SK-N-SH (cell line): ENCODE results near the gene GSTM3. TPM values are rescaled to one million over a fixed set of nuclear protein-coding genes. Genes with fewer than 3 reads are reported as not detected.

Experiments used
- CTCF ChIA-PET: fragments of 300-600, 350-600 bp; formaldehyde crosslinking; extraction: SDS; loops from one replicate; lab custom pipeline; 2021; lab: Yijun Ruan, JAX
- POLR2A ChIA-PET: fragments of 350-600 bp; sonication (Branson Sonifier 250); formaldehyde crosslinking; extraction: SDS; loops from one replicate; lab custom pipeline; 2020; ENCODE audit warnings: antibody characterized with exemption, inconsistent platforms; lab: Yijun Ruan, JAX
- DNase-seq: peaks from one replicate; pipeline ENCODE4 v3.0.0; 2012
- H2AFZ ChIP-seq: fragments of 200-600 bp; sonication (generic); 2 replicates; pipeline ENCODE4 v1.8.1; 2016; ENCODE audit warnings: antibody characterized with exemption, mild to moderate bottlenecking, low read depth
- H3F3A ChIP-seq: fragments of 200-600 bp; sonication (generic); replicated peaks from 2 replicates; pipeline ENCODE3; 2016; ENCODE audit warnings: antibody characterized with exemption, mild to moderate bottlenecking; ENCODE audit not compliant: insufficient read depth
- H3K27ac ChIP-seq, 2 experiments: fragments of 200-500 bp in 1 of 2; fragments of 200-600 bp in 1 of 2; sonication (Bioruptor generic) in 1 of 2; sonication (generic), shearing (Covaris generic) in 1 of 2; 2 replicates each; pipeline versions ENCODE4 v1.5.1 to v1.6.1; 2014 to 2016; ENCODE audit warnings: low read depth in 2 of 2, inconsistent platforms in 1 of 2, low read length in 1 of 2, mild to moderate bottlenecking in 1 of 2, mixed read lengths in 1 of 2
- H3K27me3 ChIP-seq: fragments of 200-600 bp; sonication (generic), shearing (Covaris generic); 2 replicates; pipeline ENCODE4 v1.6.1; 2016; ENCODE audit warnings: mixed run types; ENCODE audit not compliant: insufficient read depth
- H3K36me3 ChIP-seq, 2 experiments: fragments of 200-500 bp in 1 of 2; fragments of 200-600 bp in 1 of 2; sonication (Bioruptor generic) in 1 of 2; sonication (generic) in 1 of 2; replicated peaks in 1 of 2; 2 replicates each; pipeline versions ENCODE3 to v1.5.1; 2014 to 2016; ENCODE audit warnings: low read length in 1 of 2, mild to moderate bottlenecking in 1 of 2; ENCODE audit not compliant: insufficient read depth in 2 of 2, control insufficient read depth in 1 of 2
- H3K4me1 ChIP-seq, 2 experiments: fragments of 200-500 bp in 1 of 2; fragments of 200-600 bp in 1 of 2; sonication (Bioruptor generic) in 1 of 2; sonication (generic), shearing (Covaris generic) in 1 of 2; 2 replicates each; pipeline versions ENCODE4 v1.5.1 to v1.6.1; 2014 to 2016; ENCODE audit warnings: low read depth in 1 of 2, low read length in 1 of 2, mixed run types in 1 of 2; ENCODE audit not compliant: insufficient read depth in 2 of 2, control insufficient read depth in 1 of 2
- H3K4me2 ChIP-seq: fragments of 200-600 bp; sonication (generic), shearing (Covaris generic); 2 replicates; pipeline ENCODE4 v1.6.1; 2017; ENCODE audit warnings: mixed run types
- H3K4me3 ChIP-seq, 2 experiments: fragments of 200-500 bp in 1 of 2; fragments of 200-600 bp in 1 of 2; sonication (Bioruptor generic) in 1 of 2; sonication (generic), shearing (Covaris generic) in 1 of 2; 2 replicates each; pipeline versions ENCODE4 v1.5.1 to v1.8.1; 2014 to 2016; ENCODE audit warnings: low read depth in 2 of 2, inconsistent platforms in 1 of 2, low read length in 1 of 2, mild to moderate bottlenecking in 1 of 2, mixed read lengths in 1 of 2, moderate library complexity in 1 of 2
- H3K79me2 ChIP-seq: fragments of 200-600 bp; sonication (generic); 2 replicates; pipeline ENCODE4 v1.8.1; 2017; ENCODE audit warnings: mild to moderate bottlenecking; ENCODE audit not compliant: insufficient read depth
- H3K9ac ChIP-seq: fragments of 200-600 bp; sonication (generic); 2 replicates; pipeline ENCODE4 v1.6.1; 2017; ENCODE audit warnings: mixed run types
- H3K9me2 ChIP-seq: fragments of 200-600 bp; sonication (generic); 2 replicates; pipeline ENCODE4 v1.6.1; 2017; ENCODE audit warnings: mixed run types
- H3K9me3 ChIP-seq: fragments of 200-600 bp; sonication (generic); 2 replicates; pipeline ENCODE4 v1.6.1; 2017; ENCODE audit warnings: mixed run types, mild to moderate bottlenecking, moderate library complexity
- H4K20me1 ChIP-seq: fragments of 200-600 bp; sonication (generic); 2 replicates; pipeline ENCODE4 v1.6.1; 2017; ENCODE audit warnings: mild to moderate bottlenecking, mixed run types; ENCODE audit not compliant: insufficient read depth
- CHD2 ChIP-seq: fragments of 150-350 bp; IDR thresholded peaks from 2 replicates; pipeline ENCODE4 v1.6.1; 2018; ENCODE audit warnings: low read length; ENCODE audit not compliant: partially characterized antibody
- EZH2phosphoT487 ChIP-seq: fragments of 200-600 bp; sonication (generic); IDR thresholded peaks from 2 replicates; pipeline ENCODE4 v1.6.1; 2017; ENCODE audit warnings: low read depth, mixed run types, mild to moderate bottlenecking, antibody characterized with exemption, moderate library complexity, borderline replicate concordance
- FOSL2 ChIP-seq: IDR thresholded peaks from 2 replicates; pipeline ENCODE4 v1.4.0; 2012; ENCODE audit warnings: low read depth, mild to moderate bottlenecking, moderate library complexity, borderline replicate concordance
- FOXJ3 ChIP-seq: sonication (generic); formaldehyde crosslinking; IDR thresholded peaks from 2 replicates; pipeline ENCODE4 v1.5.1; 2020; ENCODE audit warnings: mild to moderate bottlenecking, missing genetic modification reagents
- GABPA ChIP-seq: IDR thresholded peaks from 2 replicates; pipeline ENCODE4 v1.4.0; 2012; ENCODE audit warnings: low read depth, mild to moderate bottlenecking
- GATA2 ChIP-seq: sonication (generic); formaldehyde crosslinking; IDR thresholded peaks from 2 replicates; pipeline ENCODE4 v1.5.0; 2020; ENCODE audit warnings: mild to moderate bottlenecking, missing genetic modification reagents
- JUND ChIP-seq: IDR thresholded peaks from 2 replicates; pipeline ENCODE4 v1.4.0; 2012
- MEF2A ChIP-seq: IDR thresholded peaks from 2 replicates; pipeline ENCODE4 v1.4.0; 2012; ENCODE audit warnings: low read depth, borderline replicate concordance
- MXI1 ChIP-seq: IDR thresholded peaks from 2 replicates; pipeline ENCODE4 v1.6.1; 2012; ENCODE audit warnings: mild to moderate bottlenecking, low read depth, low read length, improper control_type of control experiment
- POLR2AphosphoS5 ChIP-seq: IDR thresholded peaks from 2 replicates; pipeline ENCODE4 v1.6.1; 2012; ENCODE audit warnings: low read depth, low read length
- RAD21 ChIP-seq: IDR thresholded peaks from 2 replicates; pipeline ENCODE4 v1.6.1; 2012; ENCODE audit warnings: mild to moderate bottlenecking, low read length
- RCOR1 ChIP-seq: fragments of 150-350 bp; IDR thresholded peaks from 2 replicates; pipeline ENCODE4 v1.6.1; 2017; ENCODE audit warnings: antibody characterized with exemption, low read length
- RFX5 ChIP-seq: IDR thresholded peaks from 2 replicates; pipeline ENCODE4 v1.6.1; 2012; ENCODE audit warnings: mild to moderate bottlenecking, improper control_type of control experiment, low read length
- RXRA ChIP-seq: IDR thresholded peaks from 2 replicates; pipeline ENCODE4 v1.4.0; 2012; ENCODE audit warnings: low read depth, mild to moderate bottlenecking, borderline replicate concordance
- SIN3A ChIP-seq: IDR thresholded peaks from 2 replicates; pipeline ENCODE4 v1.6.1; 2012; ENCODE audit warnings: low read depth, mild to moderate bottlenecking, low read length, moderate library complexity, borderline replicate concordance
- SMC3 ChIP-seq: IDR thresholded peaks from 2 replicates; pipeline ENCODE4 v1.6.1; 2012; ENCODE audit warnings: low read depth, low read length, improper control_type of control experiment
- TCF12 ChIP-seq: IDR thresholded peaks from 2 replicates; pipeline ENCODE4 v1.4.0; 2012
- TEAD4 ChIP-seq: IDR thresholded peaks from 2 replicates; pipeline ENCODE4 v1.4.0; 2012; ENCODE audit warnings: mild to moderate bottlenecking, borderline replicate concordance; ENCODE audit not compliant: insufficient read depth
- WGBS: methylation state at CpG from one replicate; pipeline ENCODE4 v1.1.6; 2017; ENCODE audit warnings: low lambda C conversion rate; 5-methylcytosine and 5-hydroxymethylcytosine counted together
- polyA plus RNA-seq, 3 experiments: library from polyadenylated mRNA; depleted of rRNA; stranded (reverse); fragments of >200 nt; gene quantifications; 2 replicates each; pipeline ENCODE4 v1.2.3, GENCODE V29; 2012
- TF ChIP-seq, protein P1 (sequence below): IDR thresholded peaks from 2 replicates; pipeline ENCODE4 v1.4.0; 2012; ENCODE audit warnings: low read depth
- TF ChIP-seq, protein P2 (sequence below): IDR thresholded peaks from 2 replicates; pipeline ENCODE4 v1.6.1; 2012; ENCODE audit warnings: mild to moderate bottlenecking, low read depth, low read length, moderate library complexity
- TF ChIP-seq, protein P3 (sequence below): IDR thresholded peaks from 2 replicates; pipeline ENCODE4 v1.4.0; 2012; ENCODE audit warnings: low read depth, borderline replicate concordance
- TF ChIP-seq, protein P4 (sequence below): IDR thresholded peaks from 2 replicates; pipeline ENCODE4 v1.4.0; 2012; ENCODE audit warnings: low read depth, borderline replicate concordance
- TF ChIP-seq, protein P5 (sequence below): IDR thresholded peaks from 2 replicates; pipeline ENCODE4; 2012

Gene GSTM3
- polyA plus RNA-seq, 1 of the 3 experiments (the other 2 are of a cell fraction), result 86.6 TPM

DNA sequence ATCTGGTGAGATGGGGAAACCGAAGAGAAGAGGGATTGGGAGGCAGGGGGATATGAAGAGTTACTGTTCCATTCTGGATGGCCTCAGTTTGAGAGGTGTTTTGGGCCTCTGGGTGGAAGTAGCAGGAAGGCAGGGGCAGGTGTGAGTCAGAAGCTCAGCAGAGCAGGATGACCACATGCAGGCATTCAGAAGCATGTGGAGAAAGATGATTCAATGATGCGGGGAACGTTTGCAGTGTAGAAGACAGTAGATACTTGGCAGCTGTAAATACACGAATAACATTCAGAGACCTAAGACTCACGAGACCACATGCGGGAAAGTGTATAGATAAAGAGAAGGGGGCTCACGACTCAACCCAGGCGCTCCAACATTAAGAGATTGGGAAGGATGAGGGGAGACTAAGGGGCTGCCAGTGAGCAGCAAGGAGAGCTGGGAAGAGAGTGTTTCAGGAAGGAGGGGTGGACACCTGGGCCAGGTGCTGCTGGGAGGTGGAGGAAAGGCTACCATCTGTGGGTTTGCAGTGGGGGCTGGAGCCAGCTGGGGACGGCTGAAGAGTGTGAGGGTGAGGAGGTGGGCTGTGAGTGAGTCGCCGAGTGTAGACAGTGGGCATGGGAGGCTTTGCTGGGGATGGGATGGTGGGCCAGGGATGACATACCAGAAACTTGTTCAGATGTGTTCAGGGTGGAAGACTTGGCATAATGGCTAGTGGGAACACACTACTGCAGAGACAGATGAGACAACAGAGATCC is 28.7 kb upstream of the GSTM3 start:
- TF ChIP-seq, protein P1, sequence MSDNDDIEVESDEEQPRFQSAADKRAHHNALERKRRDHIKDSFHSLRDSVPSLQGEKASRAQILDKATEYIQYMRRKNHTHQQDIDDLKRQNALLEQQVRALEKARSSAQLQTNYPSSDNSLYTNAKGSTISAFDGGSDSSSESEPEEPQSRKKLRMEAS, result peak; percentile 81
- TF ChIP-seq SMC3, result no peak
- TF ChIP-seq, protein P2, sequence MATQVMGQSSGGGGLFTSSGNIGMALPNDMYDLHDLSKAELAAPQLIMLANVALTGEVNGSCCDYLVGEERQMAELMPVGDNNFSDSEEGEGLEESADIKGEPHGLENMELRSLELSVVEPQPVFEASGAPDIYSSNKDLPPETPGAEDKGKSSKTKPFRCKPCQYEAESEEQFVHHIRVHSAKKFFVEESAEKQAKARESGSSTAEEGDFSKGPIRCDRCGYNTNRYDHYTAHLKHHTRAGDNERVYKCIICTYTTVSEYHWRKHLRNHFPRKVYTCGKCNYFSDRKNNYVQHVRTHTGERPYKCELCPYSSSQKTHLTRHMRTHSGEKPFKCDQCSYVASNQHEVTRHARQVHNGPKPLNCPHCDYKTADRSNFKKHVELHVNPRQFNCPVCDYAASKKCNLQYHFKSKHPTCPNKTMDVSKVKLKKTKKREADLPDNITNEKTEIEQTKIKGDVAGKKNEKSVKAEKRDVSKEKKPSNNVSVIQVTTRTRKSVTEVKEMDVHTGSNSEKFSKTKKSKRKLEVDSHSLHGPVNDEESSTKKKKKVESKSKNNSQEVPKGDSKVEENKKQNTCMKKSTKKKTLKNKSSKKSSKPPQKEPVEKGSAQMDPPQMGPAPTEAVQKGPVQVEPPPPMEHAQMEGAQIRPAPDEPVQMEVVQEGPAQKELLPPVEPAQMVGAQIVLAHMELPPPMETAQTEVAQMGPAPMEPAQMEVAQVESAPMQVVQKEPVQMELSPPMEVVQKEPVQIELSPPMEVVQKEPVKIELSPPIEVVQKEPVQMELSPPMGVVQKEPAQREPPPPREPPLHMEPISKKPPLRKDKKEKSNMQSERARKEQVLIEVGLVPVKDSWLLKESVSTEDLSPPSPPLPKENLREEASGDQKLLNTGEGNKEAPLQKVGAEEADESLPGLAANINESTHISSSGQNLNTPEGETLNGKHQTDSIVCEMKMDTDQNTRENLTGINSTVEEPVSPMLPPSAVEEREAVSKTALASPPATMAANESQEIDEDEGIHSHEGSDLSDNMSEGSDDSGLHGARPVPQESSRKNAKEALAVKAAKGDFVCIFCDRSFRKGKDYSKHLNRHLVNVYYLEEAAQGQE, result no peak
- TF ChIP-seq JUND, result no peak
- TF ChIP-seq MEF2A, result no peak
- TF ChIP-seq, protein P3, sequence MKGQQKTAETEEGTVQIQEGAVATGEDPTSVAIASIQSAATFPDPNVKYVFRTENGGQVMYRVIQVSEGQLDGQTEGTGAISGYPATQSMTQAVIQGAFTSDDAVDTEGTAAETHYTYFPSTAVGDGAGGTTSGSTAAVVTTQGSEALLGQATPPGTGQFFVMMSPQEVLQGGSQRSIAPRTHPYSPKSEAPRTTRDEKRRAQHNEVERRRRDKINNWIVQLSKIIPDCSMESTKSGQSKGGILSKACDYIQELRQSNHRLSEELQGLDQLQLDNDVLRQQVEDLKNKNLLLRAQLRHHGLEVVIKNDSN, result no peak
- no peak for TF ChIP-seq POLR2AphosphoS5
- no peak for TF ChIP-seq RXRA
- TF ChIP-seq, protein P4, sequence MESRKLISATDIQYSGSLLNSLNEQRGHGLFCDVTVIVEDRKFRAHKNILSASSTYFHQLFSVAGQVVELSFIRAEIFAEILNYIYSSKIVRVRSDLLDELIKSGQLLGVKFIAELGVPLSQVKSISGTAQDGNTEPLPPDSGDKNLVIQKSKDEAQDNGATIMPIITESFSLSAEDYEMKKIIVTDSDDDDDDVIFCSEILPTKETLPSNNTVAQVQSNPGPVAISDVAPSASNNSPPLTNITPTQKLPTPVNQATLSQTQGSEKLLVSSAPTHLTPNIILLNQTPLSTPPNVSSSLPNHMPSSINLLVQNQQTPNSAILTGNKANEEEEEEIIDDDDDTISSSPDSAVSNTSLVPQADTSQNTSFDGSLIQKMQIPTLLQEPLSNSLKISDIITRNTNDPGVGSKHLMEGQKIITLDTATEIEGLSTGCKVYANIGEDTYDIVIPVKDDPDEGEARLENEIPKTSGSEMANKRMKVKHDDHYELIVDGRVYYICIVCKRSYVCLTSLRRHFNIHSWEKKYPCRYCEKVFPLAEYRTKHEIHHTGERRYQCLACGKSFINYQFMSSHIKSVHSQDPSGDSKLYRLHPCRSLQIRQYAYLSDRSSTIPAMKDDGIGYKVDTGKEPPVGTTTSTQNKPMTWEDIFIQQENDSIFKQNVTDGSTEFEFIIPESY, result no peak
- TF ChIP-seq GABPA, result no peak
- TF ChIP-seq RFX5, result no peak
- TF ChIP-seq MXI1, result no peak
- peak; percentile 42; the same call in 1 of the 2 replicates for TF ChIP-seq FOSL2
- no peak for TF ChIP-seq GATA2 (CRISPR knock-in tag)
- TF ChIP-seq RCOR1, result no peak
- no peak for TF ChIP-seq RAD21
- peak; percentile 48; the same call in 1 of the 2 replicates for TF ChIP-seq TCF12
- TF ChIP-seq, protein P5, sequence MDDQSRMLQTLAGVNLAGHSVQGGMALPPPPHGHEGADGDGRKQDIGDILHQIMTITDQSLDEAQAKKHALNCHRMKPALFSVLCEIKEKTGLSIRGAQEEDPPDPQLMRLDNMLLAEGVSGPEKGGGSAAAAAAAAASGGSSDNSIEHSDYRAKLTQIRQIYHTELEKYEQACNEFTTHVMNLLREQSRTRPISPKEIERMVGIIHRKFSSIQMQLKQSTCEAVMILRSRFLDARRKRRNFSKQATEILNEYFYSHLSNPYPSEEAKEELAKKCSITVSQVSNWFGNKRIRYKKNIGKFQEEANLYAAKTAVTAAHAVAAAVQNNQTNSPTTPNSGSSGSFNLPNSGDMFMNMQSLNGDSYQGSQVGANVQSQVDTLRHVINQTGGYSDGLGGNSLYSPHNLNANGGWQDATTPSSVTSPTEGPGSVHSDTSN, result peak; percentile 16; the same call in 1 of the 2 replicates
- no peak for TF ChIP-seq SIN3A
- TF ChIP-seq EZH2phosphoT487, result no peak
- TF ChIP-seq FOXJ3 (CRISPR knock-in tag), result no peak
- TF ChIP-seq TEAD4, result no peak
- TF ChIP-seq CHD2, result no peak
- POLR2A ChIA-PET, result no interaction called here
- no peaks in the 10 kb centered on the region for H4K20me1 ChIP-seq
- H3K4me1 ChIP-seq, result peaks cover 0 to 14% of the 10 kb centered on the region in 2 experiments; a peak in 1 of 4 replicates
- no peaks in the 10 kb centered on the region for H3K9me3 ChIP-seq
- CTCF ChIA-PET, result interaction anchor here (0.8 to 27.7 kb wide), 6 partner anchors 16 to 223 kb away, joined by 3 to 822 read pairs (median 5); partner anchors contain the start of genes AHCYL1 and GNAI3
- no peak overlapping the region for H3K27ac ChIP-seq
- 73% methylated on average over 11 of the region's 11 CpGs for WGBS
- H3F3A ChIP-seq, result no peaks in the 10 kb centered on the region
- no peak overlapping the region for H3K4me2 ChIP-seq
- no peak overlapping the region for H3K9ac ChIP-seq
- no peaks in the 10 kb centered on the region for H3K36me3 ChIP-seq
- no peak for DNase-seq
- no peak overlapping the region for H2AFZ ChIP-seq
- H3K4me3 ChIP-seq, result no peak overlapping the region
- H3K9me2 ChIP-seq, result no peaks in the 10 kb centered on the region
- no peaks in the 10 kb centered on the region for H3K27me3 ChIP-seq
- no peaks in the 10 kb centered on the region for H3K79me2 ChIP-seq
